ENCODE data around the gene ZFP62.

DNA sequence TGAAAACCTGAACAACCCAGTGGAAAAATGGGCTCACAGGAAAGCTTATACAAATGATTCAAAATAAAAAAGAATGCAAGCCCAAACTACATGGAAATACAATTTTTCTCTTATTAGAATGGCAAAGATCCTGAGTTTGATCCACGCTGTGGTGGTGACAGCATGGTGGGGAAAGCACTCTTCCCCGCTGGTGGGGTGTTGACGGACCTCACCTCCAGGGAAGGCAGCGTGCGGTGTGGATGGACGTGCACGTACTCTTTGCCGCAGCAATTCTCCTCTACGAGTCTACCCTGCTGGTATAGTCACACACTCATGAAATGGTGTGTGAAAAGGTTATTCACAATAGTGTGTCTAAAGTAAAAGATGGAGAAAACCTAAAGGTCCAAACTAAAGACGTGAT lies 5.9 kb upstream of the ZFP62 start:
- TF ChIP-seq EZH2 (IDR thresholded peaks at IDR 0.05) (no peak), EZH2phosphoT487 (IDR thresholded peaks at IDR 0.05) (no peak)
- TF ChIP-seq, protein P1, sequence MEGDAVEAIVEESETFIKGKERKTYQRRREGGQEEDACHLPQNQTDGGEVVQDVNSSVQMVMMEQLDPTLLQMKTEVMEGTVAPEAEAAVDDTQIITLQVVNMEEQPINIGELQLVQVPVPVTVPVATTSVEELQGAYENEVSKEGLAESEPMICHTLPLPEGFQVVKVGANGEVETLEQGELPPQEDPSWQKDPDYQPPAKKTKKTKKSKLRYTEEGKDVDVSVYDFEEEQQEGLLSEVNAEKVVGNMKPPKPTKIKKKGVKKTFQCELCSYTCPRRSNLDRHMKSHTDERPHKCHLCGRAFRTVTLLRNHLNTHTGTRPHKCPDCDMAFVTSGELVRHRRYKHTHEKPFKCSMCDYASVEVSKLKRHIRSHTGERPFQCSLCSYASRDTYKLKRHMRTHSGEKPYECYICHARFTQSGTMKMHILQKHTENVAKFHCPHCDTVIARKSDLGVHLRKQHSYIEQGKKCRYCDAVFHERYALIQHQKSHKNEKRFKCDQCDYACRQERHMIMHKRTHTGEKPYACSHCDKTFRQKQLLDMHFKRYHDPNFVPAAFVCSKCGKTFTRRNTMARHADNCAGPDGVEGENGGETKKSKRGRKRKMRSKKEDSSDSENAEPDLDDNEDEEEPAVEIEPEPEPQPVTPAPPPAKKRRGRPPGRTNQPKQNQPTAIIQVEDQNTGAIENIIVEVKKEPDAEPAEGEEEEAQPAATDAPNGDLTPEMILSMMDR (IDR thresholded peaks at IDR 0.05) = no peak
